AG04450 (cell line): ENCODE data around the gene POLR1H. TPM values are rescaled to one million over a fixed set of nuclear protein-coding genes. Genes with fewer than 3 reads are reported as not detected.

ENCODE experiments used
- CTCF ChIA-PET: fragments of 300-600, 350-600 bp; formaldehyde crosslinking; extraction: SDS; loops from one replicate; lab custom pipeline; 2022; ENCODE audit warnings: antibody characterized with exemption, inconsistent platforms; lab: Charles Lee
- POLR2A ChIA-PET: fragments of 350-600 bp; formaldehyde crosslinking; extraction: SDS; loops from one replicate; lab custom pipeline; 2021; ENCODE audit warnings: antibody characterized with exemption, inconsistent platforms; lab: Yijun Ruan, JAX
- DNase-seq: peaks from one replicate; pipeline ENCODE4 v3.0.0-alpha.2; 2011; ENCODE audit warnings: low read depth, low spot score
- H3K27ac ChIP-seq: one replicate; pipeline ENCODE4 v1.5.1; 2012; ENCODE audit warnings: low read depth, low read length, control low read depth
- H3K27me3 ChIP-seq: one replicate; pipeline ENCODE4 v1.6.0; 2012; ENCODE audit warnings: low read length; ENCODE audit not compliant: control insufficient read depth, insufficient read depth
- H3K4me3 ChIP-seq: 2 replicates; pipeline ENCODE4 v1.5.1; 2011; ENCODE audit warnings: mild to moderate bottlenecking, low read depth, low read length, control low read depth
- H3K9me3 ChIP-seq: 2 replicates; pipeline ENCODE4 v1.5.1; 2012; ENCODE audit warnings: low read length; ENCODE audit not compliant: control insufficient read depth, insufficient read depth
- polyA plus RNA-seq: library from polyadenylated mRNA; depleted of rRNA; stranded (reverse); fragments of >200 nt; gene quantifications from 2 replicates; pipeline ENCODE4 v1.2.3, GENCODE V29; 2011
- TF ChIP-seq, protein P1 (sequence below): IDR thresholded peaks from 2 replicates; pipeline ENCODE4 v1.5.1; 2011; ENCODE audit warnings: low read depth, low read length, control low read depth, inconsistent platforms

The POLR1H gene
- polyA plus RNA-seq, 1 experiment, result 25.0 TPM

DNA sequence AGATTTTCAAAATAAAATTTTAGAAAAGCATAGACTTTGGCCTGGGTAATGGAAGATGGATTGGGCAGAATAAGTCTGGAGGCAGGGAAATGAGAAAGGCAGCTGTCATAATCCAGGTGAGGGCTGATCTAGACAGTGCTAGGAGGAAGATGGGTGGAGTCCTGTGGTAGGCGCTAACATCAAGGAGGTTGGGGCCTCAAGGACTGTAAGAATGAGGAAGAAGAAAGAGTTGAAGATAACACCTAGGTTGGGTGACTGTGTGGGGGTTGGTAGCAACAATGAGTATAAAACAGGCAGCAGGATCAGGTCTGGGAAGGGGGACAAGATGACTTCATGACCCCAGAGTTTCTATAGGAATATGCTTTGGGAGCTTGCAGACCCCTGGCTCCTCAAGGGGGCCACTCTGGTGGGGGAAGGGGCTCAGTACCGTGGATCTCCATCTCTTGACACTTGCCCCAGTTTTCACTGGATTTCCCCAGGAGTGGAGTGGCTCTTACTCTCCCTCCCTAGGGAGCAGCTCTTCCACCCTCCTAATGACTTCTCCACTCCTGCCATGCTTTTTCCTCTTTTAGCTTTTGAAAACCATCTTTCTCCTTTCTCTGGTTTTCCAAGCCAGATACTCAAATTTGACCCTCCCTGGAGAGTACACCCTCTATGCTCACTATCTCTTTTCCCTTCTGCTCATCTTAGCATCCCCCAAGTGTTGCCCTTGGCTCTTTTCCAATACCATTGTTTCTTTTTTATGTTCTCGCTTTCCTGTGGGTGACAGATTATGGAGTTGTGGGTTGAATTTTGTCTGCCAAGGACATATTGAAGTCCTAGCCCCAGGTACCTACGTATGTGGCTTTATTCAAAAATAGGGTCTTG is 37.1 kb downstream of the POLR1H start:
- ChIA-PET CTCF (interaction anchor here (2.5 kb wide), 1 partner anchor 33 kb away, joined by 9 read pairs; no protein-coding TSS in a partner anchor), POLR2A (no interaction called here)
- TF ChIP-seq, protein P1, sequence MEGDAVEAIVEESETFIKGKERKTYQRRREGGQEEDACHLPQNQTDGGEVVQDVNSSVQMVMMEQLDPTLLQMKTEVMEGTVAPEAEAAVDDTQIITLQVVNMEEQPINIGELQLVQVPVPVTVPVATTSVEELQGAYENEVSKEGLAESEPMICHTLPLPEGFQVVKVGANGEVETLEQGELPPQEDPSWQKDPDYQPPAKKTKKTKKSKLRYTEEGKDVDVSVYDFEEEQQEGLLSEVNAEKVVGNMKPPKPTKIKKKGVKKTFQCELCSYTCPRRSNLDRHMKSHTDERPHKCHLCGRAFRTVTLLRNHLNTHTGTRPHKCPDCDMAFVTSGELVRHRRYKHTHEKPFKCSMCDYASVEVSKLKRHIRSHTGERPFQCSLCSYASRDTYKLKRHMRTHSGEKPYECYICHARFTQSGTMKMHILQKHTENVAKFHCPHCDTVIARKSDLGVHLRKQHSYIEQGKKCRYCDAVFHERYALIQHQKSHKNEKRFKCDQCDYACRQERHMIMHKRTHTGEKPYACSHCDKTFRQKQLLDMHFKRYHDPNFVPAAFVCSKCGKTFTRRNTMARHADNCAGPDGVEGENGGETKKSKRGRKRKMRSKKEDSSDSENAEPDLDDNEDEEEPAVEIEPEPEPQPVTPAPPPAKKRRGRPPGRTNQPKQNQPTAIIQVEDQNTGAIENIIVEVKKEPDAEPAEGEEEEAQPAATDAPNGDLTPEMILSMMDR, result no peak
- Histone ChIP-seq H3K27ac (no peak overlapping the region), H3K9me3 (no peaks in the 10 kb centered on the region), H3K4me3 (no peak overlapping the region), H3K27me3 (peaks cover 55% of the 10 kb centered on the region)
- DNase-seq, result no peak

DNA sequence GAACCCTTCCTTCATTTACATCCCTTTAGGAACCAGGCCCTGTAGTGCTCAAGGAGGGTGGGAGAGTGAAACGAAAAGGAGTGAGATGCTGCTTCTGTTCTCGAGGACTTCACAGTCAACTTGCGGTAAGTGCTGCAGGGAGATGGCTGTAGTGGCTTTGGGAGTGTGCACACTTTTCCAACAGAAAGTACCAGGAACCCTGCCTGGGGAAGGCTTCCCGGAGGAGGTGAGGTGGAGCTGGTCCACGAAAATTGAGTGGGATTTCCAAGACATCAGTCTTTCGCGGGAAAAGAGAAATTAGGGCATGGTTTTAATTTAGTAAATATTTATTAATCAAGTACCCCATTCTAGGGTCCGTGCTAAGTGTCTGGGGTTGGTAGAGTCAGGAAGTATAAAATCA is 39.1 kb downstream of the POLR1H start:
- ChIA-PET POLR2A (no interaction called here), CTCF (no interaction called here)
- peaks cover 64% of the 10 kb centered on the region for H3K27me3 ChIP-seq

DNA sequence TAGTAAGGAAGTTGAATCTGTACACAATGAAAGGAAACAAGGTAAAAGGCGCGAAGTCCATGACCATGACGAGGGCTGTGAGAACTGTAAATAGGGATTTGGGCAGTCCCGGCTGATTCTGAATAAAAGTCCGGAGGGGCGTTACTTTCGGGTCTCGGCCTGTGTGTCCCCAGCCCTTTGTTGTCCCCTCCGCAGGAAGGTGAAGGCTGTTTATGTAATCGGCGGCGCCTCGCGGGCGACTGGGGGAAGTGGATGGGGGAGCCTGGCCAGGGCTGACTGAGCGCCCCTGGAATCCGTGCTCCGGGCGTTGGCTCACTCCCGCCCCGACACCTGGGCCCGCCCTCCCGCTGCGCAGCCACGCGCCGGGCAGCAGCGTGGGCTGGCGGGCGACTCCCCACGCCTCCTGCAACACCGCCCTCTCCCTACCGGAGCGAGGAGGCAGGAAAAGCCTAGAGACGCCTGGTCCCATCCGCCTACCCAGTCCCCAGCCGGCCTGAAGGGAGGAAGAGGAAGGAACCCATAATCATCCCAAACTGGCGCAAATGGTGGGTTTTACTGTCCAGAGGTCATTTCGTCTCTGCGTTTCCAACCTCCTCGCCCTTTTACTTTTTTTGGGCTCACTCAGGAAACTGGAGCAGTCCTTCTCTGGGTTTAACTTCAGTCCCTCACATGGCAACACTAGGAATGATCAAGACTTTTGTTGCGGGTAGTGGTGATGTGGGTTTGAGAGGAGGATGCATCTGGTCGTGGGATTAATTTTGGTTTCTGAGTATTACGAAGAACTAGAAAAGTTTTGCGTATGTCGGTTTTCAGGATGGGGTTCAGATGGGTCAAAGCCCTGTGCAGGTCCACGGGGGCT is 39.7 kb downstream of the POLR1H start:
- H3K4me3 ChIP-seq, result peak overlapping the region; percentile 29
- CTCF ChIA-PET, result interaction anchor here (0.7 to 6.8 kb wide), 5 partner anchors 9 to 41 kb away, joined by 3 to 236 read pairs (median 3); no protein-coding TSS in a partner anchor
- POLR2A ChIA-PET, result no interaction called here
- TF ChIP-seq, protein P1, result no peak
- DNase-seq, result no peak
- no peaks in the 10 kb centered on the region for H3K9me3 ChIP-seq
- no peak overlapping the region for H3K27ac ChIP-seq
- H3K27me3 ChIP-seq, result peaks cover 62% of the 10 kb centered on the region

More for the DNA sequence above, 39.1 kb downstream of the POLR1H start:
- H3K27ac ChIP-seq, result no peak overlapping the region
- H3K4me3 ChIP-seq, result no peak overlapping the region
- H3K9me3 ChIP-seq, result no peaks in the 10 kb centered on the region
- TF ChIP-seq, protein P1, result no peak
- DNase-seq, result no peak

DNA sequence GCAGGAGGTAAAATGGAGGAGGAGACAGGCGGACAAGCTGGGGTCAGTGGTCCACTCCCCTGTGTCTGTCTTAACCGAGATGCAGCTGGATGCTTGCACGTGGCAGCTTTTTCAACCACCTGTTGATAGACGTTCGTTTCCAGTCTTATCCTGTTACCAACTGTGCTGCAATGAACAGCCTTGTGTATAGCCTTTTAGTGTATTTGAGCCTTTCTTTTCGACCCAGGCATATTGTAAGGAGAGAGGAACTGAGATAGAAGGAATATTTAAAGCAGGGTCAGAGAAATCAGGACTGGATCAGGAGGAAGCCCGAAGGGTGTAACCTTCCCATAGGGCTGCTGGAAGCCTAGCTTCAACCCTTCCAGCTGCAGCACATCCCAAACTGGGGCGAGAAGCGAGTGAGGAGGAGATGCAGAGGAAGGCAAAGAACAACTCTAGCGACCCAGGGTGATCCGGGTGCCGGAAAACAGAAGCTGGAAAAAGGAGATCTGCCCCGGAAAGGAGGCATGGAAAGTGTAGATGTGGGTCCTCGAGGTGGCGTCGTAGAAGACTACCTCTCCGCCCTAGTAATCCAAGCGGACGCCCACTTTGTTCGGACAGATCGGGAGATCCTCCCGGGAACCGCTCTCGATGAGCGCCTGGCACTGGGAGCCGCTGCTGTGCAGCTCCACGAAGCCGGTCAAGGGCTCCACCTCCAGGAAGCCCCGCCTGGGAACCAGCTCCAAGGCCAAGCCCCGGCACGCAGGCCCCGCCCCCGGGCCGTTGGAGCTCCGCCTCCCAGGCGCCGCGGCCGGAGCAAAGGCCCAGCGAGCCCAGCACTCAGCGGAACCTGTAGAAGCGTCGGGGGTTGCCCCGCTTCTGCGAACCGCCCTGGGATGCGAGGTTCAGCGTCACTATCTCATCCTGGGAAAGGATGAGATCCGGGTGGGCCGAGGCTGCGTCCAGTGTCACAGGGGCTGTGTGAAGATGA is 40.7 kb downstream of the POLR1H start:
- POLR2A ChIA-PET, result interaction anchor here (1.0 kb wide), 1 partner anchor 41 kb away, joined by 3 read pairs; the partner anchor contains the start of gene POLR1H
- Histone ChIP-seq H3K9me3 (no peaks in the 10 kb centered on the region), H3K27me3 (peaks cover 63% of the 10 kb centered on the region), H3K4me3 (peak overlapping the region; percentile 59), H3K27ac (peak overlapping the region; percentile 39)
- TF ChIP-seq, protein P1, result no peak; the same call in 1 of the 2 replicates
- CTCF ChIA-PET, result interaction anchor here (0.6 to 6.8 kb wide), 13 partner anchors 10 to 139 kb away, joined by 3 to 236 read pairs (median 4); no protein-coding TSS in a partner anchor
- DNase-seq, result peak; percentile 43
